ENCODE data around the gene MED12L. TPM values are rescaled to one million over a fixed set of nuclear protein-coding genes. Genes with fewer than 3 reads are reported as not detected.

Gene MED12L
- polyA plus RNA-seq, 1 of the 3 experiments (the other 2 are of a cell fraction), result 0.03 TPM

DNA sequence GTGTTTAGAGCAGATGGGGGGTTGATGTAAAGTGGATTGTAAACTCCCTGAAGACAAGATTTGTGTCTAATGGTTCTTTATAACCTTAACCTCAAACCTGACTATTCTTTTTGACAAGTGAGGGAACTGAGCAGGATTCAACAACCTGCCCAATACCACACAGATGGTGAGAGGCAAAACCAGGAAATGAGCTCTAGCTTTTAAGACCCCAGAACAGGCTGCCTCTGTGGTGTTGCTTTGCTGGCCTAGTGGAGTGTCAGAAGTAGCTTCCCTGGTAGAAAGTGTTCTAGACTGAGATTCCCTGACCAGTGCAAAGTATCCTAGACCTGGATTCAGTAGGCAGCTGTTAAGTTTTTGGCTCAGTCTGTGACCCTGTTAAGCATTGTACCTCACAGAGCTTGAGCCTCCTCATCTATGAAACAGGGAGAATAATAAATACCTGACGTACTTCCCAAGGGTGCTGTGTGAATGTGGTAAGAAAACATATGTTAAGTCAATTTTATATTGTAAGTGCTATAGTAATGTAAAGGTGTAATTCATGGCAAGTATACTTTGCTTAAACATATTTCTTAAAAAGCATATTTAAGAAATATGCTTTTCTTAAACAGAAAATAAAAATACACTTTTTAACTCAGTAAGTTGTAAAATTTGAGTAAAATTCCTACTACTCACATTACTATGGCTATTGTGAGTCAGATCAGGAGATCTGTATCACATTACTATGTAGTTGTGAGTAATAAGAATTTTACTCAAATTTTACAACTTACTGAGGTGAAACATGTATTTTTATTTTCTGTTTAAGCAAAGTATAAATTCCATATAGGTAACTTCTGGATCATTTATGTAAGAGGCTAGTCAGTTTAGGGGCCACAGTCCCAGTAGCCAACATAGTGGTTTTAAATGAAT is 222.4 kb downstream of the MED12L start:
- H3K36me3 ChIP-seq (replicated peaks in 1 of 2; ENCODE audit: control insufficient read depth in 1 of 2, insufficient read depth in 2 of 2, low read length in 1 of 2), result no peaks in the 10 kb centered on the region
- POLR2A ChIA-PET, result interaction anchor here (0.7 kb wide), 1 partner anchor 18 kb away, joined by 3 read pairs; no protein-coding TSS in a partner anchor
- no peak for DNase-seq
- H3K9me2 ChIP-seq, result no peaks in the 10 kb centered on the region
- WGBS (ENCODE audit: low lambda C conversion rate), result 85% methylated on average over 1 of the region's 1 CpG
- no peak overlapping the region for H3K9ac ChIP-seq
- H3K9me3 ChIP-seq, result no peaks in the 10 kb centered on the region
- no peaks in the 10 kb centered on the region for H4K20me1 ChIP-seq (ENCODE audit: insufficient read depth)
- no peak overlapping the region for H2AFZ ChIP-seq (ENCODE audit: low read depth)
- CTCF ChIA-PET, result interaction anchor here (0.9 to 1.3 kb wide), 2 partner anchors 20 to 25 kb away, joined by 3 to 5 read pairs; no protein-coding TSS in a partner anchor
- peaks cover 0 to 13% of the 10 kb centered on the region in 2 experiments; a peak in 2 of 4 replicates for H3K4me1 ChIP-seq (ENCODE audit: control insufficient read depth in 1 of 2, insufficient read depth in 2 of 2, low read depth in 1 of 2, low read length in 1 of 2)
- TF ChIP-seq, protein P1, sequence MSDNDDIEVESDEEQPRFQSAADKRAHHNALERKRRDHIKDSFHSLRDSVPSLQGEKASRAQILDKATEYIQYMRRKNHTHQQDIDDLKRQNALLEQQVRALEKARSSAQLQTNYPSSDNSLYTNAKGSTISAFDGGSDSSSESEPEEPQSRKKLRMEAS (IDR thresholded peaks at IDR 0.05; ENCODE audit: low read depth), result no peak
- TF ChIP-seq EP300 (IDR thresholded peaks at IDR 0.05; ENCODE audit: borderline replicate concordance in 1 of 2, low read depth in 1 of 2, low read length in 1 of 2), result 0 out of 4 replicates have a peak, but pooled peaks of 1 of the 2 experiments have one; percentile 22
- no peak for TF ChIP-seq IRF3 (IDR thresholded peaks at IDR 0.05; ENCODE audit: low read depth, low read length)
- no peak for TF ChIP-seq FOXM1 (IDR thresholded peaks at IDR 0.05; ENCODE audit: low read depth)
- no peak for TF ChIP-seq ZBTB33 (IDR thresholded peaks at IDR 0.05; ENCODE audit: borderline replicate concordance, low read depth)
- no peak for TF ChIP-seq NRF1 (IDR thresholded peaks at IDR 0.05; ENCODE audit: low read depth, low read length)
- TF ChIP-seq JUND (IDR thresholded peaks at IDR 0.05), result peak; percentile 21; the same call in 1 of the 2 replicates
- TF ChIP-seq REST (IDR thresholded peaks at IDR 0.05; ENCODE audit: low read depth, low read length), result no peak
- no peak for TF ChIP-seq CTCF (IDR thresholded peaks at IDR 0.05)
- no peak for TF ChIP-seq EZH2phosphoT487 (IDR thresholded peaks at IDR 0.05; ENCODE audit: borderline replicate concordance, low read depth)
- peak; percentile 40; the same call in 1 of the 2 replicates for TF ChIP-seq FOSL2 (IDR thresholded peaks at IDR 0.05; ENCODE audit: borderline replicate concordance, low read depth)
- no peak for TF ChIP-seq USF2 (IDR thresholded peaks at IDR 0.05; ENCODE audit: borderline replicate concordance, low read depth, low read length)
- no peak for TF ChIP-seq TEAD4 (IDR thresholded peaks at IDR 0.05; ENCODE audit: borderline replicate concordance, insufficient read depth)
- no peak for TF ChIP-seq RCOR1 (IDR thresholded peaks at IDR 0.05; ENCODE audit: low read length)
- no peak for TF ChIP-seq POLR2AphosphoS5 (IDR thresholded peaks at IDR 0.05; ENCODE audit: low read depth, low read length)
- TF ChIP-seq USF1 (IDR thresholded peaks at IDR 0.05; ENCODE audit: borderline replicate concordance, low read depth), result no peak
- TF ChIP-seq TCF12 (IDR thresholded peaks at IDR 0.05), result 0 out of 2 replicates have a peak, but pooled peaks have one; percentile 16
- TF ChIP-seq MXI1 (IDR thresholded peaks at IDR 0.05; ENCODE audit: low read depth, low read length), result no peak
- H3K4me3 ChIP-seq (ENCODE audit: low read depth in 2 of 2, low read length in 1 of 2), result no peak overlapping the region
- no peaks in the 10 kb centered on the region for H3K79me2 ChIP-seq (ENCODE audit: insufficient read depth)
- H3K27ac ChIP-seq (ENCODE audit: low read depth in 2 of 2, low read length in 1 of 2), result no peak overlapping the region; a peak in 1 of 4 replicates
- no peak overlapping the region for H3K4me2 ChIP-seq
- no peaks in the 10 kb centered on the region; the same call in 1 of the 2 replicates for H3K27me3 ChIP-seq (ENCODE audit: insufficient read depth)
- peaks cover 18% of the 10 kb centered on the region for H3F3A ChIP-seq (replicated peaks; ENCODE audit: insufficient read depth)

Measured in SK-N-SH (cell line).